Caco-2 (cell line): ENCODE measurements around the gene KLHL35. TPM values are rescaled to one million over a fixed set of nuclear protein-coding genes. Genes with fewer than 3 reads are reported as not detected.
A peak's percentile ranks its signal among the peaks of the same experiment; 100 is the strongest.

ENCODE experiments used
- BruUV-seq: library from RNA; stranded (reverse); fragments of 400-500 nt; replicated peaks from 2 replicates; lab custom pipeline; 2021; lab: Mats Ljungman, UMichigan
- CTCF ChIA-PET: fragments of 300-600 bp; sonication (Branson Sonifier 250); formaldehyde crosslinking; loops from one replicate; lab custom pipeline; 2022; ENCODE audit warnings: antibody characterized with exemption; lab: Charles Lee
- POLR2A ChIA-PET: fragments of 300-600 bp; sonication (Branson Sonifier 250); formaldehyde crosslinking; loops from one replicate; lab custom pipeline; 2022; ENCODE audit warnings: antibody characterized with exemption; lab: Charles Lee
- DNase-seq, 2 experiments: peaks; one replicate each; pipeline versions ENCODE4 v3.0.0 to v3.0.0-alpha.2; 2020 to 2022
- H3K27me3 ChIP-seq: replicated peaks from 2 replicates; pipeline ENCODE4 v1.6.0; 2011; ENCODE audit warnings: low read length; ENCODE audit not compliant: control insufficient read depth, insufficient read depth
- H3K36me3 ChIP-seq: 2 replicates; pipeline ENCODE4 v1.5.1; 2011; ENCODE audit warnings: low read length; ENCODE audit not compliant: control insufficient read depth, insufficient read depth
- H3K4me1 ChIP-seq: fragments of 250-450 bp; sonication (Bioruptor Pico); 2 replicates; pipeline ENCODE4 v1.5.1; 2020; ENCODE audit warnings: mild to moderate bottlenecking
- H3K4me3 ChIP-seq: 2 replicates; pipeline ENCODE4 v1.5.1; 2011; ENCODE audit warnings: low read depth, mild to moderate bottlenecking, control low read depth, low read length
- H3K9me3 ChIP-seq: fragments of 250-450 bp; sonication (Bioruptor Pico); 2 replicates; pipeline ENCODE4 v1.5.1; 2020; ENCODE audit warnings: mild to moderate bottlenecking, moderate library complexity
- H3K27ac Mint-ChIP-seq: one replicate; pipeline ENCODE4 v1.8.0; 2022; ENCODE audit warnings: mixed read lengths; ENCODE audit not compliant: unreplicated experiment
- H3K27me3 Mint-ChIP-seq: one replicate; pipeline ENCODE4 v1.8.0; 2022; ENCODE audit warnings: mixed read lengths; ENCODE audit not compliant: insufficient read depth, unreplicated experiment
- H3K36me3 Mint-ChIP-seq: one replicate; pipeline ENCODE4 v1.8.0; 2022; ENCODE audit warnings: mild to moderate bottlenecking, mixed read lengths; ENCODE audit not compliant: insufficient read depth, unreplicated experiment
- H3K4me1 Mint-ChIP-seq: one replicate; pipeline ENCODE4 v1.8.0; 2022; ENCODE audit warnings: low read depth, mixed read lengths; ENCODE audit not compliant: unreplicated experiment
- H3K4me3 Mint-ChIP-seq: one replicate; pipeline ENCODE4 v1.8.0; 2022; ENCODE audit warnings: mild to moderate bottlenecking, moderate library complexity, mixed read lengths; ENCODE audit not compliant: unreplicated experiment
- H3K9me3 Mint-ChIP-seq: one replicate; pipeline ENCODE4 v1.8.0; 2022; ENCODE audit warnings: mixed read lengths; ENCODE audit not compliant: unreplicated experiment
- intact Hi-C: fragments of 100-400 bp; cut with micrococcal nuclease; formaldehyde crosslinking; loops from one replicate; pipeline ENCODE4 v1.10.0; 2022; ENCODE audit not compliant: unreplicated experiment
- total RNA-seq: library from RNA; stranded (reverse); gene quantifications from 2 replicates; pipeline ENCODE4 v1.2.3, GENCODE V29; 2022
- TF ChIP-seq, protein P1 (sequence below), 2 experiments: fragments of 200-600 bp in 1 of 2; IDR thresholded peaks; 1 replicate in 1 of 2; 2 replicates in 1 of 2; pipeline versions ENCODE4 v1.5.1 to v1.8.0; 2011 to 2022; ENCODE audit warnings: antibody characterized with exemption in 1 of 2, control low read depth in 1 of 2, inconsistent platforms in 1 of 2, low read depth in 1 of 2, low read length in 1 of 2, mild to moderate bottlenecking in 1 of 2, moderate library complexity in 1 of 2; ENCODE audit not compliant: insufficient read depth in 1 of 2, severe bottlenecking in 1 of 2, unreplicated experiment in 1 of 2

Gene KLHL35
- total RNA-seq, 1 experiment from 2014 or later, result 51.4 TPM

DNA sequence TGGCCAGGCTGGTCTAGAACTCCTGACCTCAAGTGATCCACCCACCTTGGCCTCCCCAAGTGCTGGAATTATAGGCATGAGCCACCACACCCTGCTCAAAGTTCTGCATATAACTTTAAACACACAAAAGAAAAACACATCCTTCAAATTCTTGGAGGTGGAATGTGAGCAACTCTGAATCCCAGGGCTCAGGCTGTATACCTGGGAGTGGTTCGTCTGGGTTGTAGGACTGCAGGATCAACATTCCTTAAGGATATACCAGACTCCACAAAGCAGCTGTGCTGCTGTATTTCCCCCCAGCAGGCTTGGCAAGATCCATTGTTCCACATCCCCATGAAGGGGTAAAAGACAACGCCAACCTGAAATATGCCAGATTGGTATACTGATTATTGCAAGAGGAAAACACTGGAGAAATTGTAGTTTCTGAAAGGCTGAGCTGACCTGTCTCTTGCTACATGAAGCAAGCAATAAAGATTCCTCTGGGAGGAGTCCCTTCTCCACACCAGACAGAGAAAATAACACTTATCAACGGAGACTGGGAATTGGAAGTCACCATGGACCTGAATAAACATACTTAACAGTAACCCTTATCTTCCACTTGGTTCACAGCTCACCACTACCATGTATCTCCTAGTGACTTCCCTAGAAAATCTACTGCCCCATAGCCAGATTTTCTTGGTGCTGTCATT lies 45.9 kb downstream of the KLHL35 start:
- ChIA-PET CTCF (interaction anchor here (0.6 to 4.4 kb wide), 25 partner anchors 13 to 197 kb away, joined by 3 to 31 read pairs (median 5); no protein-coding TSS in a partner anchor), POLR2A (interaction anchor here (0.6 to 1.2 kb wide), 7 partner anchors 14 to 1410 kb away, joined by 3 to 5 read pairs (median 4); no protein-coding TSS in a partner anchor)
- H3K27me3 ChIP-seq, result no peaks in the 10 kb centered on the region
- H3K36me3 ChIP-seq, result no peaks in the 10 kb centered on the region
- H3K36me3 Mint-ChIP-seq, result peaks cover 21% of the 10 kb centered on the region
- TF ChIP-seq, protein P1, sequence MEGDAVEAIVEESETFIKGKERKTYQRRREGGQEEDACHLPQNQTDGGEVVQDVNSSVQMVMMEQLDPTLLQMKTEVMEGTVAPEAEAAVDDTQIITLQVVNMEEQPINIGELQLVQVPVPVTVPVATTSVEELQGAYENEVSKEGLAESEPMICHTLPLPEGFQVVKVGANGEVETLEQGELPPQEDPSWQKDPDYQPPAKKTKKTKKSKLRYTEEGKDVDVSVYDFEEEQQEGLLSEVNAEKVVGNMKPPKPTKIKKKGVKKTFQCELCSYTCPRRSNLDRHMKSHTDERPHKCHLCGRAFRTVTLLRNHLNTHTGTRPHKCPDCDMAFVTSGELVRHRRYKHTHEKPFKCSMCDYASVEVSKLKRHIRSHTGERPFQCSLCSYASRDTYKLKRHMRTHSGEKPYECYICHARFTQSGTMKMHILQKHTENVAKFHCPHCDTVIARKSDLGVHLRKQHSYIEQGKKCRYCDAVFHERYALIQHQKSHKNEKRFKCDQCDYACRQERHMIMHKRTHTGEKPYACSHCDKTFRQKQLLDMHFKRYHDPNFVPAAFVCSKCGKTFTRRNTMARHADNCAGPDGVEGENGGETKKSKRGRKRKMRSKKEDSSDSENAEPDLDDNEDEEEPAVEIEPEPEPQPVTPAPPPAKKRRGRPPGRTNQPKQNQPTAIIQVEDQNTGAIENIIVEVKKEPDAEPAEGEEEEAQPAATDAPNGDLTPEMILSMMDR (IDR thresholded peaks at IDR 0.05; ENCODE audit: insufficient read depth in 1 of 2, low read depth in 1 of 2, low read length in 1 of 2, severe bottlenecking in 1 of 2, unreplicated experiment in 1 of 2), result no peak
- H3K4me3 Mint-ChIP-seq, result peak overlapping the region; percentile 27
- H3K27me3 Mint-ChIP-seq, result no peaks in the 10 kb centered on the region
- intact Hi-C loops, result loop anchor here (1.0 kb wide), 2 partner anchors 35 to 44 kb away; no protein-coding TSS in a partner anchor
- no peak overlapping the region for H3K4me3 ChIP-seq
- peaks cover 46% of the 10 kb centered on the region for H3K4me1 ChIP-seq
- 0 out of 2 replicates have a peak, but pooled peaks cover 2% of the 10 kb centered on the region for H3K9me3 ChIP-seq
- H3K27ac Mint-ChIP-seq, result no peak overlapping the region
- no TSS peak for BruUV-seq
- DNase-seq, result peak; percentile 92 to 97
- H3K4me1 Mint-ChIP-seq, result peaks cover 18% of the 10 kb centered on the region
- H3K9me3 Mint-ChIP-seq, result no peaks in the 10 kb centered on the region

DNA sequence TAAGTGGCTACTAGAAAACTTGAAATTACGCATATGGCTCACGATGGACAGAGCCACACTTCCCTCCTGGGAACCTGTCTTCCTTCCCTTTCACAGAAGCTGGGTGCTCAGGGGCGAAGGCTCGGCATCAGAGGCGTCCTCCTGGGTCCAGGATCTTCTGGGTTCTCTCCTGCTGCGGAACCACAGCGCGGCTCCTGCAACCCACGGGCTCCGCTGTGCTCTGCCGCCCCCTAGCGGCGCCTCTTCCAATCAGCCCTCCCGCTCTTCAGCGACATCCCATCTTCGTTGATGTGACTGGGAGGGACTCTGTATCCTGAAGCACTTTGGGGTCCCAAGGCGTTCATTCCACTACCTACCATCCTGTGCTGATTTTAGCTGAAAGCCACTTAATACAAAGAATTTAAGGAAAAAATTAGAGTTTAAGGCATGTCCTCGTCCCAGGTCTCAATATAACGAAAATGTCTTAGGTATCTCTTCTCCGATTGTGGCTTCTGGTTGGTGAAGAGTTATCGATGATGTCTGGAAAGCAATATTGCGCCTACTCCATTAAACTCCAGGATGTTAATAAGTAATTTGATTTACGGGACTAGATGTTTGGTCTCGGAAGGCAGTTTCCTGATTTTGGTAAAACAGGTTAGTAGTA lies 48.4 kb downstream of the KLHL35 start:
- Histone ChIP-seq H3K36me3 (no peaks in the 10 kb centered on the region), H3K4me3 (no peak overlapping the region), H3K4me1 (peaks cover 65% of the 10 kb centered on the region), H3K9me3 (0 out of 2 replicates have a peak, but pooled peaks cover 2% of the 10 kb centered on the region), H3K27me3 (no peaks in the 10 kb centered on the region)
- peak overlapping the region; percentile 29 for H3K27ac Mint-ChIP-seq
- peaks cover 27% of the 10 kb centered on the region for H3K36me3 Mint-ChIP-seq
- intact Hi-C loops, result loop anchor here (1.0 kb wide), 3 partner anchors 32 to 104 kb away; no protein-coding TSS in a partner anchor
- POLR2A ChIA-PET, result no interaction called here
- TF ChIP-seq, protein P1 (IDR thresholded peaks at IDR 0.05; ENCODE audit: insufficient read depth in 1 of 2, low read depth in 1 of 2, low read length in 1 of 2, severe bottlenecking in 1 of 2, unreplicated experiment in 1 of 2), result peak; percentile 99 to 100
- H3K4me1 Mint-ChIP-seq, result peaks cover 29% of the 10 kb centered on the region
- peak; percentile 85 to 93 for DNase-seq
- no TSS peak for BruUV-seq
- H3K4me3 Mint-ChIP-seq, result no peak overlapping the region
- H3K9me3 Mint-ChIP-seq, result no peaks in the 10 kb centered on the region
- no peaks in the 10 kb centered on the region for H3K27me3 Mint-ChIP-seq
- CTCF ChIA-PET, result interaction anchor here (0.5 to 2.4 kb wide), 7 partner anchors 42 to 454 kb away, joined by 3 to 10 read pairs (median 4); no protein-coding TSS in a partner anchor

DNA sequence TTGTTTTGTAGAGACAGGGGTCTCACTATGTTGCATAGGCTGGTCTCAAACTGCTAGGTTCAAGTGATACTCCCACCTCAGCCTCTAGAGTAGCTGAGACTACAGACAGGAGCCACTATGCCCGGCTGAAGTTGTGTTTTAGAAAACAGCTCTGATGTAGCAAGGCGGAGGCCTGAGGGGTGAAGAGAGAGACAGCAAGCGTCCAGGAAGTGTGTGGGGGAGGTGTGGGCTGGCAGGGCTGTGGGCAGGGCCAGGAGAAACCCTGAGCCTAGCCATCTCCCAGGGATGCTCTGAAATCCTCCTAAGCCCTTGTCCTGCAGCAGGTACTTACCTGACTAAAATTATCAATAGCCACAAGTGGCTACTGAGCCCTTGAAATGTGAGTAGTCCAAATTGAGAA lies 49.8 kb downstream of the KLHL35 start:
- TF ChIP-seq, protein P1 (IDR thresholded peaks at IDR 0.05; ENCODE audit: insufficient read depth in 1 of 2, low read depth in 1 of 2, low read length in 1 of 2, severe bottlenecking in 1 of 2, unreplicated experiment in 1 of 2), result no peak
- H3K4me3 Mint-ChIP-seq, result no peak overlapping the region
- no peaks in the 10 kb centered on the region for H3K9me3 Mint-ChIP-seq
- BruUV-seq, result no TSS peak
- intact Hi-C loops, result no loop called here
- H3K27ac Mint-ChIP-seq, result peak overlapping the region; percentile 85
- H3K27me3 Mint-ChIP-seq, result no peaks in the 10 kb centered on the region
- peaks cover 29% of the 10 kb centered on the region for H3K4me1 Mint-ChIP-seq
- H3K36me3 Mint-ChIP-seq, result peaks cover 27% of the 10 kb centered on the region
- H3K9me3 ChIP-seq, result 0 out of 2 replicates have a peak, but pooled peaks cover 2% of the 10 kb centered on the region
- H3K36me3 ChIP-seq, result no peaks in the 10 kb centered on the region
- POLR2A ChIA-PET, result no interaction called here
- DNase-seq, result peak in 1 of 2 experiments; percentile 57
- H3K4me1 ChIP-seq, result peaks cover 66% of the 10 kb centered on the region
- no peaks in the 10 kb centered on the region for H3K27me3 ChIP-seq
- H3K4me3 ChIP-seq, result no peak overlapping the region
- CTCF ChIA-PET, result interaction anchor here (0.8 to 3.9 kb wide), 6 partner anchors 11 to 141 kb away, joined by 3 to 35 read pairs (median 10); partner anchors contain the start of gene ARRB1
